ENCODE measurements around the gene OR2F2. TPM values are rescaled to one million over a fixed set of nuclear protein-coding genes. Genes with fewer than 3 reads are reported as not detected.
A peak's percentile ranks its signal among the peaks of the same experiment; 100 is the strongest.

Gene OR2F2
- total and polyA plus RNA-seq, 2 experiments from 2014 or later: not detected

DNA sequence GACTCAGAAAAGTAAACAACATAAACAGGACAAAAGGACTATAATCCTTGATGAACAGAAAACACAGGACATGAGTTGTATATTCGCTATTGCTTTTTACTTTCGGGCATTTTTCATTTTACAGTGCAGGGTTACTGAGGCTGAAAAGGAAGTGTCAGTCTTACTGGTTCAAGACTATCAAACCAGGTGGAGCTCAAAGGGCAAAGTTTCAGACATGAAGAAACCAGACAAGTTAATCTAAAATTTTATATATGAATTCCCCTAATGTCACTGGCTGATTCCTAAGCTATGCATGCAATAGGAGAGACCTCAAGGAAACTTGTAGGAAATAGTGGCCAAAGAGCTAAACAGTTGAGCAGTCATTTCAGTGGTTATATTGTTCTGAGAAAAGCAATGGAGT is 44.5 kb upstream of the OR2F2 start:
- in situ Hi-C loops (cut with MboI): no loop called here
- Histone ChIP-seq H3K9ac (no peak overlapping the region), H4K20me1 (ENCODE audit: insufficient read depth) (peaks cover 5% of the 10 kb centered on the region; the same call in 1 of the 2 replicates), H3F3A (ENCODE audit: insufficient read depth) (peaks cover 5% of the 10 kb centered on the region; the same call in 1 of the 2 replicates), H3K9me3 (ENCODE audit: low read depth) (no peaks in the 10 kb centered on the region), H3K4me1 (ENCODE audit: insufficient read depth) (no peaks in the 10 kb centered on the region), H3K9me2 (ENCODE audit: insufficient read depth) (no peaks in the 10 kb centered on the region), H2AFZ (no peak overlapping the region), H3K79me2 (ENCODE audit: insufficient read depth) (peaks cover 99% of the 10 kb centered on the region), H3K4me2 (ENCODE audit: unreplicated experiment) (no peak overlapping the region), H3K27ac (no peak overlapping the region), H3K27me3 (replicated peaks; ENCODE audit: insufficient read depth) (no peaks in the 10 kb centered on the region), H3K36me3 (ENCODE audit: low read depth) (peaks cover 9% of the 10 kb centered on the region; the same call in 1 of the 2 replicates), H3K4me3 (no peak overlapping the region)
- DNase-seq: no peak
- no peak for TF ChIP-seq EZH2phosphoT487 (IDR thresholded peaks at IDR 0.05; ENCODE audit: insufficient read depth, low read depth)
- no peak for TF ChIP-seq EZH2 (IDR thresholded peaks at IDR 0.05; ENCODE audit: insufficient read depth, poor library complexity, severe bottlenecking)
- 98 to 100% methylated on average over 2 of the region's 2 CpGs for WGBS, 2 experiments (ENCODE audit: low coverage in 1 of 2, low lambda C conversion rate in 2 of 2, missing lambda C conversion rate in 2 of 2)

DNA sequence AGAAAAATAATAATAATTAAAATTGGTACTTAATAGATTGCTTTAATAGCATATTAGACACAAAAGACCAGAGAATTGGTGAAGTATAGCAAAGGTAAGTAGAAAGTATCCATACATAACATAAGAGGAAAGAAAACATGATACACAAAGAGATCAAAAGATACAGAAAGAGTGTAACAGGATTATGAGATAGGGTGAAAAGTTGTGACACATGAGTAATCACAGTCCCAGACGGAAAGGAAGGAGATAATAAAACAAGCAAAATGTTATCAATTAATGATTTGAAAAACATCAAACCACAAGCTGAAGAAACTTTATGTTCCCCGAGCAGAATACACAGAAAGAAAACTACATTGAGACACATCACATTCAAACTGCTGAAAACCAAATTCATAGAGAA is 43.6 kb upstream of the OR2F2 start:
- peaks cover 100% of the 10 kb centered on the region for H3K79me2 ChIP-seq (ENCODE audit: insufficient read depth)
- H4K20me1 ChIP-seq (ENCODE audit: insufficient read depth): peaks cover 5% of the 10 kb centered on the region; the same call in 1 of the 2 replicates
- peaks cover 9% of the 10 kb centered on the region; the same call in 1 of the 2 replicates for H3K36me3 ChIP-seq (ENCODE audit: low read depth)
- no peaks in the 10 kb centered on the region for H3K9me2 ChIP-seq (ENCODE audit: insufficient read depth)
- in situ Hi-C loops (cut with MboI): no loop called here
- no peak overlapping the region for H3K27ac ChIP-seq
- no peak overlapping the region for H2AFZ ChIP-seq
- peaks cover 5% of the 10 kb centered on the region; the same call in 1 of the 2 replicates for H3F3A ChIP-seq (ENCODE audit: insufficient read depth)
- TF ChIP-seq EZH2 (IDR thresholded peaks at IDR 0.05; ENCODE audit: insufficient read depth, poor library complexity, severe bottlenecking) (no peak), EZH2phosphoT487 (IDR thresholded peaks at IDR 0.05; ENCODE audit: insufficient read depth, low read depth) (no peak)
- H3K4me2 ChIP-seq (ENCODE audit: unreplicated experiment): no peak overlapping the region
- H3K4me3 ChIP-seq: no peak overlapping the region
- no peaks in the 10 kb centered on the region for H3K9me3 ChIP-seq (ENCODE audit: low read depth)
- H3K9ac ChIP-seq: no peak overlapping the region
- H3K4me1 ChIP-seq (ENCODE audit: insufficient read depth): peaks cover 5% of the 10 kb centered on the region; the same call in 1 of the 2 replicates
- no peaks in the 10 kb centered on the region for H3K27me3 ChIP-seq (replicated peaks; ENCODE audit: insufficient read depth)
- DNase-seq: no peak
- WGBS, 2 experiments (ENCODE audit: low coverage in 1 of 2, low lambda C conversion rate in 2 of 2, missing lambda C conversion rate in 2 of 2): 83 to 90% methylated on average over 2 of the region's 2 CpGs

DNA sequence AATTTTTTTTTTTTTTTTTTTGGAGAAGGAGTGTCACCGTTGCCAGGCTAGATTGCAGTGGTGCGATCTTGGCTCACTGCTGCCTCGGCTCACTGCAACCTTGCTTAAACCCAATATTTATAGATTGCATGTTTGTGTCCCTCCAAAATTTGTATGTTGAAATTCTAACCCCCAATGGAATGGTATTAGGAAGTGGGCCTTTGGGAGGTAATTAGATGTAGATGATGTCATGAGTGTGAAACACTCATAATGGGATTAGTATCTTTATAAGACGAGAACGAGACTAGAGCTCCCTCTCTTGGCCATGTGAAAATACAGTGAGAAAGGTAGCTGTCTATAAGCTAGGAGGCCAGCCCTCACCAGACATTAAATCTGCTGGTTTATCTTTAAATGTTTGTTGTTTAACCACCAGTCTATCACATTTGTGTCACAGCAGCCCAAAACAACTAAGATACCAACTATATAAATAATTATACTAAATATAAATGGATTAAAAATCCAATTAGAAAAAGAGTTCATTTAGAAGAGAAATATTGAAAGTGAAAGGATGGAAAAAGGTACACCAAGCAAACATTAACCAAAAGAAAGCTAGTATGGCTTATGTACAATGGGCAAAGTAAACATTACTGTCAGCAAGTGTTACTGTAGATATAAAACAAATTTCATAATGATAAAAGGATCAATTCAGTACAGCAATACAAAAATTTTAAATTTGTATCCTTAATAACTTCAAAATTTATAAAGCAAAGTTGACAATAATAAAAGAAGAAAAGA is 42.3 kb upstream of the OR2F2 start:
- Histone ChIP-seq H3K79me2 (ENCODE audit: insufficient read depth) (peaks cover 100% of the 10 kb centered on the region), H3K4me1 (ENCODE audit: insufficient read depth) (peaks cover 9% of the 10 kb centered on the region; the same call in 1 of the 2 replicates), H3K9ac (no peak overlapping the region), H3K9me3 (ENCODE audit: low read depth) (no peaks in the 10 kb centered on the region), H4K20me1 (ENCODE audit: insufficient read depth) (peaks cover 5% of the 10 kb centered on the region; the same call in 1 of the 2 replicates), H3K9me2 (ENCODE audit: insufficient read depth) (no peaks in the 10 kb centered on the region), H2AFZ (no peak overlapping the region), H3F3A (ENCODE audit: insufficient read depth) (peaks cover 5% of the 10 kb centered on the region; the same call in 1 of the 2 replicates), H3K27ac (no peak overlapping the region), H3K4me2 (ENCODE audit: unreplicated experiment) (no peak overlapping the region), H3K27me3 (replicated peaks; ENCODE audit: insufficient read depth) (no peaks in the 10 kb centered on the region), H3K36me3 (ENCODE audit: low read depth) (peaks cover 9% of the 10 kb centered on the region; the same call in 1 of the 2 replicates), H3K4me3 (no peak overlapping the region)
- DNase-seq: peak; percentile 30
- WGBS, 2 experiments (ENCODE audit: low coverage in 1 of 2, low lambda C conversion rate in 2 of 2, missing lambda C conversion rate in 2 of 2): 79 to 82% methylated on average over 5 of the region's 5 CpGs
- in situ Hi-C loops (cut with MboI): no loop called here
- TF ChIP-seq EZH2 (IDR thresholded peaks at IDR 0.05; ENCODE audit: insufficient read depth, poor library complexity, severe bottlenecking): no peak
- TF ChIP-seq EZH2phosphoT487 (IDR thresholded peaks at IDR 0.05; ENCODE audit: insufficient read depth, low read depth): no peak

DNA sequence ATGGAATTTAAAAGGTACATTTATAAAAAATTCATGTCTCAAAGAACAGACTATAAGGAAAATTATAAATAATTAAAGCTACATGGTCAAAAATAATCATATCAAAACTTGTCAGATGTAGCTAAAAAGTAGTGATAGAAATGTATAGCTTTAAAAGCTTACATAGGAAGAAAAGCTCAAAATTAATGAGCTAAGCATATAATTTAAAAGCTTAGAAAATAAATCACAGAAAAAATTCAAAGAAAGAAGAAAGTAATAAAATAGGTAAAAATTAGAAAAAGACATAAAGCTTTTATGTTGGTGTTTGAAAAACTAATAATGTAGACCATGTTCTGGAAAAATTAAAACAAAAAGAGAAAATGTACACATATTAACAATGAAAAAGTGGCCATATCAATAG is 38.4 kb upstream of the OR2F2 start:
- DNase-seq: no peak
- Histone ChIP-seq H3K9ac (no peak overlapping the region), H3K27ac (no peak overlapping the region), H3K9me2 (ENCODE audit: insufficient read depth) (no peaks in the 10 kb centered on the region; the same call in 1 of the 2 replicates), H3K9me3 (ENCODE audit: low read depth) (no peaks in the 10 kb centered on the region), H3K4me3 (no peak overlapping the region), H3K4me1 (ENCODE audit: insufficient read depth) (peaks cover 24% of the 10 kb centered on the region), H3K36me3 (ENCODE audit: low read depth) (no peaks in the 10 kb centered on the region), H2AFZ (no peak overlapping the region), H3F3A (ENCODE audit: insufficient read depth) (peaks cover 13% of the 10 kb centered on the region), H3K79me2 (ENCODE audit: insufficient read depth) (peaks cover 98% of the 10 kb centered on the region), H3K27me3 (replicated peaks; ENCODE audit: insufficient read depth) (no peaks in the 10 kb centered on the region), H3K4me2 (ENCODE audit: unreplicated experiment) (no peak overlapping the region), H4K20me1 (ENCODE audit: insufficient read depth) (no peaks in the 10 kb centered on the region; the same call in 1 of the 2 replicates)
- in situ Hi-C loops (cut with MboI): no loop called here
- TF ChIP-seq EZH2phosphoT487 (IDR thresholded peaks at IDR 0.05; ENCODE audit: insufficient read depth, low read depth): no peak
